Brain microvascular endothelial cell (primary cell): Measurements from ENCODE around the gene PLAAT2.

Experiments used
- DNase-seq: peaks from one replicate; pipeline ENCODE4 v3.0.0-alpha.2; 2020
- H3K27ac ChIP-seq: fragments of 250-450 bp; sonication (Bioruptor Pico); 2 replicates; pipeline ENCODE4 v1.5.1; 2020; ENCODE audit warnings: mild to moderate bottlenecking, moderate library complexity
- H3K27me3 ChIP-seq: fragments of 250-450 bp; sonication (Bioruptor Pico); replicated peaks from 2 replicates; pipeline ENCODE4 v1.5.1; 2020; ENCODE audit warnings: mild to moderate bottlenecking
- H3K36me3 ChIP-seq: fragments of 250-450 bp; sonication (Bioruptor Pico); replicated peaks from 2 replicates; pipeline ENCODE4 v1.5.1; 2020; ENCODE audit warnings: mild to moderate bottlenecking
- H3K4me3 ChIP-seq: 2 replicates; pipeline ENCODE4 v1.5.1; 2011; ENCODE audit warnings: low read depth, mild to moderate bottlenecking, control low read depth, low read length, moderate library complexity
- in situ Hi-C: cut with HindIII; loops from 2 replicates; pipeline ENCODE4 v1.10.0; 2017; ENCODE audit warnings: low sequenced_read_pairs, low pct_ligation_motif_present
- TF ChIP-seq, protein P1 (sequence below): IDR thresholded peaks from 2 replicates; pipeline ENCODE4 v1.5.1; 2011; ENCODE audit warnings: low read depth, mild to moderate bottlenecking, moderate library complexity, low read length, control low read depth, inconsistent platforms; ENCODE audit errors: missing control alignments

The PLAAT2 gene

DNA sequence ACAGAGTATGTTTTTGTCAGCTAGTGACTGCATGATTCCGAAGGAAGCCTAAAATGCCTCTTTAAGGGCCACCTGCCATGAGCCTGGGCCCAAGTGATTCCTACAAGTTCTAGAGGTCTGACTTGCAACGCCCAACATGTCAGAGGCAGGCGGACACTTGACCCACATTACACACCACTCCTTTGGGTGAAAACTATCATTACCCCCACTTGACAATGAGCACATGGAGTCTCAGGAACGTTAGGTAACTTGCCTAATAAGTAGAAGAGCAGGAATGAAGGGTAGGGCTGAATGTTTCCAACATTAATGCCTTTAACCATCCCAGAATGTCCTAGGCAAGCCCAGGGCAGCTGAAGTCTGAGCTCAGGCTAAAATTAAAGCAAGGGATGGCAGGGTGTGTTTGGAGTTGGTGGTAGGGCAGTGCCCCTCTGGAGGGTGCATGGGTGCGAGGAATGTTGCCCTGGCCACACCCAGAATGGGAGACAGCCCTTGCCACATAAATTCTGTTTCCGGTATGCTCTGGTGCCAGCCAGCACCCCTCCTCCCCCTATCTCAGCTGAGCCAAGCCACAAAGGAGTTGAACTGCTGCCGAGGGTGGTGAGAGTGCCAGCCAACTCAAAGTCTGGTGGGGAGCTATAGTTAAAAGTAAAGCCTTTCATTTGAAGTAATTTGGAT, 2.5 kb downstream of the PLAAT2 start:
- TF ChIP-seq, protein P1, sequence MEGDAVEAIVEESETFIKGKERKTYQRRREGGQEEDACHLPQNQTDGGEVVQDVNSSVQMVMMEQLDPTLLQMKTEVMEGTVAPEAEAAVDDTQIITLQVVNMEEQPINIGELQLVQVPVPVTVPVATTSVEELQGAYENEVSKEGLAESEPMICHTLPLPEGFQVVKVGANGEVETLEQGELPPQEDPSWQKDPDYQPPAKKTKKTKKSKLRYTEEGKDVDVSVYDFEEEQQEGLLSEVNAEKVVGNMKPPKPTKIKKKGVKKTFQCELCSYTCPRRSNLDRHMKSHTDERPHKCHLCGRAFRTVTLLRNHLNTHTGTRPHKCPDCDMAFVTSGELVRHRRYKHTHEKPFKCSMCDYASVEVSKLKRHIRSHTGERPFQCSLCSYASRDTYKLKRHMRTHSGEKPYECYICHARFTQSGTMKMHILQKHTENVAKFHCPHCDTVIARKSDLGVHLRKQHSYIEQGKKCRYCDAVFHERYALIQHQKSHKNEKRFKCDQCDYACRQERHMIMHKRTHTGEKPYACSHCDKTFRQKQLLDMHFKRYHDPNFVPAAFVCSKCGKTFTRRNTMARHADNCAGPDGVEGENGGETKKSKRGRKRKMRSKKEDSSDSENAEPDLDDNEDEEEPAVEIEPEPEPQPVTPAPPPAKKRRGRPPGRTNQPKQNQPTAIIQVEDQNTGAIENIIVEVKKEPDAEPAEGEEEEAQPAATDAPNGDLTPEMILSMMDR = no peak
- no peak overlapping the region for H3K27ac ChIP-seq
- in situ Hi-C loops = no loop called here
- no peak for DNase-seq
- no peaks in the 10 kb centered on the region for H3K27me3 ChIP-seq
- no peak overlapping the region for H3K4me3 ChIP-seq
- H3K36me3 ChIP-seq = no peaks in the 10 kb centered on the region

DNA sequence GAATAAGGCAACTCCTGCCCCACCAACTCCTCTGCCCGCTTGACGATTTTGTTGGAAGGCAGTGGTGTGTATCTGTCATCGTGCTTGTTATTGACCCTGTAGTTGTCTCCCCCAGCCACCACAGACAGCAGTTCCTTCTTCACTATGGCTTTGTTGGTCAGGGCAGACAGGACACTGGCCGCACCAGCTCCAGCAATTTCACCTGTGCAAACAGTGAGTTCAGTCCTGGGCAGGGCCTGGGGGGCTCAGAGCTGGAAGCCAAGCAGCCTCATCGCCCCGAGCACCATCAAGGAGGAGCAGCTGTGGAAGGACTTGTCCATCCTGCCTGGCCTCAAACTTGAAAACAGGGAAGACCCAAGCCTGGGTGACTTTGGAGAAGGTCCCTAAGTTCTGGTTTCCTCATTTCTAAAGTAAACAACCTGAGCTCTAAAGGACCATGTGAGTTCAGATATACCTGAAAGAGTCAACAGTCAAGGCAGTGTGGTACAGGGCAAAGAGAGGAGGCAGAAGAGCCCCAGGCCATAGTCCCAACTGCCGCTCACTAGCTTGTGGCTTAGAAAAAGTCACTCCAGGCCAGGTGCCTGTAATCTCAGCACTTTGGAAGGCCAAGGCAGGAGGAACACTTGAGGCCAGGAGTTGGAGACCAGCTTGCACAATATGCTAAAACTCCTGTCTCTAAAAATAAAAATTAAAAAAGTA, 4.6 kb downstream of the PLAAT2 start:
- no peak overlapping the region for H3K27ac ChIP-seq
- H3K27me3 ChIP-seq = no peaks in the 10 kb centered on the region
- in situ Hi-C loops = no loop called here
- no peak overlapping the region for H3K4me3 ChIP-seq
- TF ChIP-seq, protein P1 = no peak
- H3K36me3 ChIP-seq = no peaks in the 10 kb centered on the region
- no peak for DNase-seq

DNA sequence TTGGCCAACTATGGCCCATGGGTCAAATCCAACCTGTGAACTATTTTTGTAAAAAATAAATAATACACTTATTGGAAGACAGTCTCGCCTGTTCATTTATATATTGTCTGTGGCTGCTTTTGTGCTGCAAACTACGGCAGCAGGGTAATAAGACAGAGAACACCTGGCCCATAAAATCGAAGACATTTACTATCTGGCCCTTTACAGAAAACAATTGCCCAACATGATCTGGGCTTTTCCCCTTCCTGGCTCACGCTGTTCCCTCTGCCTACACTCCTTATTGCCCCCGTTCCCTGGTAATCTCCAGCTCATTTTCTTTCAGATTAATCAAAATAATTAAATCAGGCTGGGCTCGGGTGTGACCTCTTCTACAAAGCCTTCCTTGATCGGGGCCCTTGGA, 5.6 kb downstream of the PLAAT2 start:
- no peaks in the 10 kb centered on the region for H3K27me3 ChIP-seq
- no peak overlapping the region for H3K4me3 ChIP-seq
- no peak overlapping the region for H3K27ac ChIP-seq
- DNase-seq = no peak
- no peaks in the 10 kb centered on the region for H3K36me3 ChIP-seq
- in situ Hi-C loops = no loop called here
- TF ChIP-seq, protein P1 = no peak

DNA sequence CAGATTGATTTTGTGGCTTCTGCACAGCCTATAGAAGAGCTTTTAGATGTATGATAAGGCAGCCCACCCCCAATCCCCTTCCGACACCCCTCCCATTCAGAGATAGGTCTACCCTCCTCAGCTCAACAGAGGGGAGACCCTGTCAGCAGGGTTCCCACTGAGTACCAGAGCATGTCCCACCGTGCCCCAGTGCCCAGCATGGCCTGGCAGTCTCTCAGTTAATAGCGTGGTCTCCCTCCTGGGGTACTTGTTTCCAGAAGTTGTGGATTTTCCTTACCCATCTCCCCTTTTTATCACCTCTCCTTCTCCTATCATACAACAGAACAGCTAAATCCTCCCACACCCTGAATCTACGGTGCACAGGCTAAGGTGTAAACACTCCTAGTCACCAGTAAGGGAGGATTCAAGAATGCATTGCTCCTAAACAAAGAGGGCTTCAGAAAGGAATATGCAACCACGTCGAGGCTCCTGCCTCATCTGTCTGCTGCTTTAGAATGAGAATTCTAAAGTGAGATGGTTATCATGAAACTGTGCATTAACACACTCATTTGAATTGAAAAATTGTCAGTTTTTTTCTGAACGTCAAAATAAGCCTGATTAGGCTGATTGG, 6.7 kb downstream of the PLAAT2 start:
- in situ Hi-C loops = no loop called here
- H3K27me3 ChIP-seq = no peaks in the 10 kb centered on the region

DNA sequence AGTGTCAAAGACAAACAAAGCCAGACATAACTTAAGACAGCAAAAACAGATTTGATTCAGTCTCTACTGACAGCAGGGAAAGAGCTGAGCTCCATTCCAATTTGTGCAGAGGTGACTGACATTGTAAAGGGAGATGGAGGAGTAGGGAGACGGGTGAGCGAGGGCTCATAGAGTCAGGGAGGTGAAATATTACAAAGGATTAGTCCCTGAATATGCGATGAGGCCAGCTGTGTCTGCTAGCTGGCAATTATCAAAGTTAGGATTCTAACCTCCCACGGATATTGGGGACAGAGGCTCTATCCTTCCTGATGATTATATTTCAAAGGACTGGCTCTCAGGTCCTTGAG, 8.3 kb downstream of the PLAAT2 start:
- H3K36me3 ChIP-seq = no peaks in the 10 kb centered on the region
- H3K27me3 ChIP-seq = no peaks in the 10 kb centered on the region
- no peak overlapping the region for H3K27ac ChIP-seq
- H3K4me3 ChIP-seq = no peak overlapping the region
- TF ChIP-seq, protein P1 = no peak
- in situ Hi-C loops = no loop called here
- DNase-seq = no peak

More for the DNA sequence above, 6.7 kb downstream of the PLAAT2 start:
- no peak for DNase-seq
- Histone ChIP-seq H3K4me3 (no peak overlapping the region), H3K36me3 (no peaks in the 10 kb centered on the region), H3K27ac (no peak overlapping the region)
- TF ChIP-seq, protein P1 = no peak

DNA sequence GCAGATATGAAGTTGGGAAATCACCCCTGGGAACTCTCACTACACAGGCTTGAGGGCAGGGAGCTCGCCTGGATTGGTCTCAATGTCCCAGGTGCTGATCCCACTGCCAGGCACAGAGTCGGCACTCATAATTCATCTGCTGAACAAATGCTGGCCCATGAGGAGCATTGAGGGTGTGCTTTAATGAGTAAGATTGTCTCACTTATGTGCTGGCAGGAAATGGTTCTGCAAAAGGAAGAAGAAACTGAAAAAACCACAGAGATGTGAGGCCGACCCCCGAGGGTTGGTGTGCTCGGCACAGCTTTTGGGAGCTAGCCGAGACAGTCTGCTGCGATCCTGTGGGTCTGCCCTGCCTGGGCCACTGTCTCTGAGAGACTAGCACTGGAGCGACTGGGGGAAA, 9.4 kb downstream of the PLAAT2 start:
- Histone ChIP-seq H3K4me3 (no peak overlapping the region), H3K27me3 (no peaks in the 10 kb centered on the region), H3K36me3 (no peaks in the 10 kb centered on the region), H3K27ac (no peak overlapping the region)
- DNase-seq = no peak
- TF ChIP-seq, protein P1 = no peak
- in situ Hi-C loops = no loop called here
